RWPE2 (cell line): Measurements from ENCODE around the gene CHST15.

Source experiments
- ATAC-seq: fragments of 200-7000 bp; cut with Tn5 transposase; 3 replicates; pipeline ENCODE4 v1.9.1; 2021; ENCODE audit warnings: low read depth
- DNase-seq: peaks from one replicate; pipeline ENCODE4 v3.0.0-alpha.2; 2020; ENCODE audit warnings: low spot score
- H3K27ac ChIP-seq: fragments of 450-650 bp; 2 replicates; pipeline ENCODE4 v1.5.1; 2017; ENCODE audit warnings: mild to moderate bottlenecking; ENCODE audit not compliant: poor library complexity, severe bottlenecking
- H3K27me3 ChIP-seq: fragments of 250-450 bp; sonication (Bioruptor Pico); 2 replicates; pipeline ENCODE4 v1.5.1; 2021; ENCODE audit warnings: mild to moderate bottlenecking, moderate library complexity; ENCODE audit not compliant: insufficient read depth, poor library complexity, severe bottlenecking
- H3K36me3 ChIP-seq: fragments of 250-450 bp; sonication (Bioruptor Pico); 2 replicates; pipeline ENCODE4 v1.5.1; 2020; ENCODE audit warnings: low read depth, mild to moderate bottlenecking, moderate library complexity
- H3K4me1 ChIP-seq: fragments of 250-450 bp; sonication (Bioruptor Pico); 2 replicates; pipeline ENCODE4 v1.5.1; 2021; ENCODE audit warnings: mild to moderate bottlenecking, moderate library complexity; ENCODE audit not compliant: insufficient read depth, poor library complexity, severe bottlenecking
- H3K4me3 ChIP-seq: fragments of 250-450 bp; sonication (Bioruptor Pico); 2 replicates; pipeline ENCODE4 v1.5.1; 2021; ENCODE audit warnings: mild to moderate bottlenecking, moderate library complexity; ENCODE audit not compliant: severe bottlenecking
- H3K9me3 ChIP-seq: fragments of 250-450 bp; sonication (Bioruptor Pico); 2 replicates; pipeline ENCODE4 v1.5.1; 2021; ENCODE audit warnings: mild to moderate bottlenecking, moderate library complexity; ENCODE audit not compliant: severe bottlenecking
- CTCF ChIP-seq: fragments of 450-650 bp; IDR thresholded peaks from one replicate; pipeline ENCODE4 v1.5.1; 2017; ENCODE audit warnings: mild to moderate bottlenecking, moderate library complexity; ENCODE audit not compliant: poor library complexity, severe bottlenecking

The CHST15 gene

GRCh38 chr10:124130198-124130900 is 37.0 kb upstream of the CHST15 start:
- H3K27ac ChIP-seq: no peak overlapping the region
- H3K4me1 ChIP-seq: no peaks in the 10 kb centered on the region
- TF ChIP-seq CTCF: no peak
- H3K27me3 ChIP-seq: no peaks in the 10 kb centered on the region
- DNase-seq (no peak), ATAC-seq (no peak)
- no peaks in the 10 kb centered on the region for H3K36me3 ChIP-seq
- H3K4me3 ChIP-seq: no peak overlapping the region
- H3K9me3 ChIP-seq: no peaks in the 10 kb centered on the region

- ATAC-seq: no peak
- no peak for TF ChIP-seq CTCF
Observed at GRCh38 chr10:124129471-124129870, 36.1 kb upstream of the CHST15 start.

GRCh38 chr10:124128811-124129145 is 35.4 kb upstream of the CHST15 start:
- no peak overlapping the region for H3K4me3 ChIP-seq
- no peaks in the 10 kb centered on the region for H3K4me1 ChIP-seq
- H3K27ac ChIP-seq: no peak overlapping the region
- no peaks in the 10 kb centered on the region for H3K27me3 ChIP-seq
- no peaks in the 10 kb centered on the region for H3K9me3 ChIP-seq
- no peak for TF ChIP-seq CTCF
- no peaks in the 10 kb centered on the region for H3K36me3 ChIP-seq
- ATAC-seq: no peak
- DNase-seq: no peak

More at GRCh38 chr10:124129471-124129870, 36.1 kb upstream of the CHST15 start:
- no peak overlapping the region for H3K4me3 ChIP-seq
- DNase-seq: no peak
- no peaks in the 10 kb centered on the region for H3K27me3 ChIP-seq
- no peaks in the 10 kb centered on the region for H3K36me3 ChIP-seq
- no peaks in the 10 kb centered on the region for H3K4me1 ChIP-seq
- no peaks in the 10 kb centered on the region for H3K9me3 ChIP-seq
- H3K27ac ChIP-seq: no peak overlapping the region

GRCh38 chr10:124127965-124128810 is 34.8 kb upstream of the CHST15 start:
- no peak for TF ChIP-seq CTCF
- Histone ChIP-seq H3K27me3 (no peaks in the 10 kb centered on the region), H3K4me3 (no peak overlapping the region), H3K36me3 (no peaks in the 10 kb centered on the region), H3K9me3 (no peaks in the 10 kb centered on the region), H3K4me1 (no peaks in the 10 kb centered on the region), H3K27ac (no peak overlapping the region)
- no peak for DNase-seq
- ATAC-seq: no peak

- Histone ChIP-seq H3K27ac (no peak overlapping the region), H3K4me1 (no peaks in the 10 kb centered on the region), H3K36me3 (no peaks in the 10 kb centered on the region), H3K9me3 (no peaks in the 10 kb centered on the region), H3K4me3 (no peak overlapping the region), H3K27me3 (no peaks in the 10 kb centered on the region)
- DNase-seq: no peak
- no peak for TF ChIP-seq CTCF
- no peak for ATAC-seq
Observed at GRCh38 chr10:124127563-124127962, 34.2 kb upstream of the CHST15 start.
